ENCODE data around the gene CARS2. TPM values are rescaled to one million over a fixed set of nuclear protein-coding genes. Genes with fewer than 3 reads are reported as not detected.

CARS2 gene
- total RNA-seq, 1 experiment from 2014 or later, result 41.9 TPM

- no CpG with 5 or more reads among the region's 15 CpGs for WGBS (ENCODE audit: extremely low coverage, insufficient read length, low lambda C conversion rate)
- Histone ChIP-seq H4K20me1 (ENCODE audit: control insufficient read depth, insufficient read depth, insufficient read length) (no peaks in the 10 kb centered on the region), H2BK20ac (ENCODE audit: low read depth, low read length, poor library complexity, severe bottlenecking) (no peak overlapping the region), H3K18ac (ENCODE audit: insufficient read length, low read depth, low read length) (no peak overlapping the region), H3T11ph (ENCODE audit: low read length) (no peak overlapping the region), H2BK12ac (ENCODE audit: insufficient read length, low read depth, low read length) (no peak overlapping the region), H2AFZ (ENCODE audit: low read length) (no peak overlapping the region), H3K23me2 (ENCODE audit: insufficient read length, low read depth, low read length, poor library complexity, severe bottlenecking) (no peaks in the 10 kb centered on the region), H2BK15ac (ENCODE audit: low read depth, low read length) (no peak overlapping the region), H3K79me2 (ENCODE audit: insufficient read depth, low read length) (no peaks in the 10 kb centered on the region), H3K56ac (ENCODE audit: insufficient read length, low read depth, low read length) (no peak overlapping the region), H4K91ac (ENCODE audit: insufficient read length, low read depth, low read length) (no peak overlapping the region), H3K4me2 (ENCODE audit: insufficient read depth, insufficient read length, low read length) (no peak overlapping the region), H3K9me3 (ENCODE audit: control insufficient read depth, low read depth, low read length) (no peaks in the 10 kb centered on the region), H3K4ac (ENCODE audit: low read depth, low read length) (no peak overlapping the region), H2BK5ac (ENCODE audit: insufficient read length, low read length) (no peak overlapping the region), H3K23ac (ENCODE audit: insufficient read length, low read depth, low read length) (no peak overlapping the region), H3K14ac (ENCODE audit: insufficient read depth, low read length) (no peak overlapping the region), H4K5ac (ENCODE audit: insufficient read length, low read depth, low read length) (no peak overlapping the region), H4K8ac (replicated peaks; ENCODE audit: insufficient read length, low read depth, low read length) (no peak overlapping the region), H2BK120ac (ENCODE audit: low read depth, low read length, poor library complexity, severe bottlenecking) (no peak overlapping the region), H3K27ac (ENCODE audit: insufficient read length, low read depth, low read length) (no peak overlapping the region), H3K79me1 (ENCODE audit: insufficient read depth, low read depth, low read length, poor library complexity, severe bottlenecking) (no peaks in the 10 kb centered on the region), H3K4me1 (ENCODE audit: insufficient read depth, low read length) (no peaks in the 10 kb centered on the region; the same call in 1 of the 2 replicates), H3K9ac (ENCODE audit: extremely low read depth, insufficient read length, low read length) (no peak overlapping the region), H3K27me3 (ENCODE audit: insufficient read depth, low read length) (no peaks in the 10 kb centered on the region), H2AK5ac (ENCODE audit: insufficient read length, low read length) (no peak overlapping the region)
- DNase-seq, result no peak
- H3K27me3 Mint-ChIP-seq (ENCODE audit: low read depth), result no peaks in the 10 kb centered on the region
- peak overlapping the region in 2 of 3 experiments; percentile 9 to 61; a peak in 2 of 7 replicates for H3K27ac Mint-ChIP-seq
- no peak overlapping the region; a peak in 1 of 5 replicates for H3K4me3 Mint-ChIP-seq
- TF ChIP-seq, protein P1, sequence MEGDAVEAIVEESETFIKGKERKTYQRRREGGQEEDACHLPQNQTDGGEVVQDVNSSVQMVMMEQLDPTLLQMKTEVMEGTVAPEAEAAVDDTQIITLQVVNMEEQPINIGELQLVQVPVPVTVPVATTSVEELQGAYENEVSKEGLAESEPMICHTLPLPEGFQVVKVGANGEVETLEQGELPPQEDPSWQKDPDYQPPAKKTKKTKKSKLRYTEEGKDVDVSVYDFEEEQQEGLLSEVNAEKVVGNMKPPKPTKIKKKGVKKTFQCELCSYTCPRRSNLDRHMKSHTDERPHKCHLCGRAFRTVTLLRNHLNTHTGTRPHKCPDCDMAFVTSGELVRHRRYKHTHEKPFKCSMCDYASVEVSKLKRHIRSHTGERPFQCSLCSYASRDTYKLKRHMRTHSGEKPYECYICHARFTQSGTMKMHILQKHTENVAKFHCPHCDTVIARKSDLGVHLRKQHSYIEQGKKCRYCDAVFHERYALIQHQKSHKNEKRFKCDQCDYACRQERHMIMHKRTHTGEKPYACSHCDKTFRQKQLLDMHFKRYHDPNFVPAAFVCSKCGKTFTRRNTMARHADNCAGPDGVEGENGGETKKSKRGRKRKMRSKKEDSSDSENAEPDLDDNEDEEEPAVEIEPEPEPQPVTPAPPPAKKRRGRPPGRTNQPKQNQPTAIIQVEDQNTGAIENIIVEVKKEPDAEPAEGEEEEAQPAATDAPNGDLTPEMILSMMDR (conservative IDR thresholded peaks at IDR 0.05), result no peak
- H3K9me3 Mint-ChIP-seq, result no peaks in the 10 kb centered on the region; a peak in 1 of 5 replicates
- peaks cover 18 to 25% of the 10 kb centered on the region in 2 experiments for H3K4me1 Mint-ChIP-seq
- peaks cover 28 to 48% (median 48%) of the 10 kb centered on the region in 3 experiments for H3K36me3 Mint-ChIP-seq (ENCODE audit: insufficient read depth in 1 of 3, low read depth in 3 of 3)
These were observed 3.1 kb downstream of the CARS2 start for GRCh38 chr13:110702591-110703526.
